Measurements from ENCODE around the gene VDR.

- TF ChIP-seq EZH2 (IDR thresholded peaks at IDR 0.05; ENCODE audit: borderline replicate concordance, low read depth, low read length, severe bottlenecking) (no peak), CTCF (IDR thresholded peaks at IDR 0.05; ENCODE audit: borderline replicate concordance, extremely low read depth, low read length, poor library complexity, severe bottlenecking) (no peak)
Observed at GRCh38 chr12:47811072-47811396, 93.8 kb downstream of the VDR start.

Data from DND-41 (cell line).